KBM-7 (cell line): Measurements from ENCODE around the gene THAP12.

ENCODE experiments used
- DNase-seq: peaks from one replicate; pipeline ENCODE4 v3.0.0-alpha.2; 2015
- in situ Hi-C: fragments of 300-500 bp; cut with MboI; formaldehyde crosslinking; loops from 2 replicates; pipeline ENCODE4 v1.14.3; 2020; ENCODE audit warnings: low sequenced_read_pairs, low pct_unique_long_range_greater_than_20kb, mixed read lengths

The THAP12 gene

GRCh38 chr11:76385903-76386302 lies 5.0 kb upstream of the THAP12 start:
- in situ Hi-C loops, result no loop called here
- DNase-seq, result no peak

GRCh38 chr11:76382209-76382608 lies 1.3 kb upstream of the THAP12 start:
- in situ Hi-C loops, result no loop called here

GRCh38 chr11:76380159-76380976 lies 564 bp downstream of the THAP12 start:
- peak; percentile 36 for DNase-seq
- in situ Hi-C loops, result no loop called here

More at GRCh38 chr11:76382209-76382608, 1.3 kb upstream of the THAP12 start:
- no peak for DNase-seq

DNA sequence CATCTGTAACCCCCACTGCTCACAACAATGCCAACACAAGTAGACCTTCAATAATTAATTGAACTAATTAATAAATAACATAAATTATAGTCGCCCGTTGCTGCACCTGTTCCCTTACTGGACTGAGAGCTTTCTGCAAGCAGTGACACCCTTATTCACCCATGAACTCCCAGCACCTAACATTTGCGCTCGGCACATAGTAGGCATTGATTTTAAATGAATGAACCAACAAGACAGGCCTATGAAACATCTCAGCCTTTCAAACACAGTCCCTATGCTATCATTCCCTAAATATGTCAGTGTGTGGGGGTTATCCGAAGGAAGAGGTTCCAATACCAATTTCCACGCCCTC lies 1.1 kb downstream of the THAP12 start:
- no peak for DNase-seq
- in situ Hi-C loops, result no loop called here

GRCh38 chr11:76376746-76377558 lies 4.0 kb downstream of the THAP12 start:
- in situ Hi-C loops, result no loop called here
- no peak for DNase-seq

DNA sequence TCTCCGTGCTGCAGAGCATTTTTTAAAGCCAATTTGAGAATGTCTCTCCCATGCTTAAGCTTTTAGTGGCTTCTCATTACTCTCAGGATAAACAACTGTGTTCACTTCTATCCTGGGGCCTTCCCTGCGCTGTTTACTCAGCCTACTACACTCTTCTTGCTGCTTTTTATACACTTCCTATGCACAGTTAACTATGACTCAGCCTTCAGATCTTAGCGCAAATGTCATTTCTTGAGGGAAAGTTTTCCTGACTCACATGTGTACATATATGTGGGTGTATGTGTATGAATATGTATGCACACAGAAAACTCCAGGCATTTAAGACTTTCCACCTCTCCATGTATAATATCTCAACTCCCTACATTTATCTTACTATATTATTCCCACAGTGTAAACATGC lies 9.8 kb downstream of the THAP12 start:
- in situ Hi-C loops, result no loop called here
- DNase-seq, result no peak

- in situ Hi-C loops, result no loop called here
- no peak for DNase-seq
Observed at GRCh38 chr11:76369406-76369805, 11.5 kb downstream of the THAP12 start.

- DNase-seq, result no peak
- in situ Hi-C loops, result no loop called here
Observed at GRCh38 chr11:76368490-76368889, 12.4 kb downstream of the THAP12 start.

DNA sequence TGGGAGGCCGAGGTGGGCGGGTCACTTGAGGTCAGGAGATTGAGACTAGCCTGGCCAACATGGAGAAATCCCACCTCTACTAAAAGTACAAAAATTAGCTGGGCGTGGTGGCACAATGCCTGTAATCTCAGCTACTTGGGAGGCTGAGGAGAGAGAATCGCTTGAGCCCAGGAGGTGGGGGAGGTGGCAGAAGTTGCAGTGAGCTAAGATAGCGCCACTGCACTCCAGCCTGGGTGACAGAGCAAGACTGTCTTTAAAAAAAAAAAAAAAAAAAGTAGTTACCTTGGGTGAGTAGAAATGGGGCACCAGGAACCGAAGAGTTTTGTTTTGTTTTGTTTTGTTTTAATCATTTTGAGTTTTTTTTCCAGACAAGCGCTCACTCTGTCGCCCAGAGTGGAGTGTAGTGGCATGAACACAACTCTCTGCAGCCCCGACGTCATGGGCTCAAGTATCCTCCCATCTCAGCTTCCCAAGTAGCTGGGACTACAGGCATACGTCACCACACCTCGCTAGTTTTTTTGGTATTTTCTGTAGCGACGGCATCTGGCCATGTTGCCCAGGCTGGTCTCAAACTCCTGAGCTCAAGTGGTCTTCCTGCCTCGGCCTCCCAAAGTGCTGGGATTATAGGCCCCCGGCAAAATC lies 15.8 kb downstream of the THAP12 start:
- no peak for DNase-seq
- in situ Hi-C loops, result no loop called here

DNA sequence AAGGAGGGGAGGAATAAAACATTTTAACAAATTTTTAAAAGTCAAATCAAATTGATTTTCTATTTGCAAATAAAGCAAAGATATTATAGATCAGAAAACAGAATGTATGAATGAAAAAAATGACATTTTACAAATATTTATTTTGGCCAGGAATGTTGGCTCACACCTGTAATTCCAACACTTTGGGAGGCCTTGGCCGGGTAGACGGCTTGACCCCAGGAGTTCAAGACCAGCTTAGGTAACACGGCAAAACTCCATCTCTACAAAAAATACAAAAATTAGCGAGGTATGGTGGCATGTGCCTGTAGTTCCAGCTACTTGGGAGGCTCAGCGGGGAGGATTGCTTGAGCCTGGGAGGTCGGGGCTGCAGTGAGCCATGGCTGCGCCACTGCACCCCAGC lies 18.2 kb downstream of the THAP12 start:
- DNase-seq, result no peak
- in situ Hi-C loops, result no loop called here

DNA sequence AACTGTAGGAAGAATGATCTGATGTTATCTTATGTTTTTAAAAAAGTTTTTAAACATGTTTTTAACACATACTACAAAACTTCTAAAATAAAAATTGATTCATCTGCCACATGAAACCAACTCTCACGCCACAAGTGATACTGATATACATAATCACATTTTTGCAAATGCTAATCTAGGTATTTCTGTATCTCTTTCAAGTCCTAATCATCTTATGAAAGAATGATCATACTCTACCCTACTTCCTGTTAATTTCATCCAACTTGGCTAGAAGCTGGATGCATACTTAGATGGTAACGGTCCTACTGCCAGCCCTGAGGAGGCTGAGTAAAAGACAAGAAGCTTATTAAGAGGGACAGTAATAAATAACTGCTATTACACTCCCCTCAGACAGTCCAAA lies 19.2 kb downstream of the THAP12 start:
- in situ Hi-C loops, result no loop called here
- DNase-seq, result no peak

- no peak for DNase-seq
- in situ Hi-C loops, result no loop called here
Observed at GRCh38 chr11:76361374-76361773, 19.6 kb downstream of the THAP12 start.

DNA sequence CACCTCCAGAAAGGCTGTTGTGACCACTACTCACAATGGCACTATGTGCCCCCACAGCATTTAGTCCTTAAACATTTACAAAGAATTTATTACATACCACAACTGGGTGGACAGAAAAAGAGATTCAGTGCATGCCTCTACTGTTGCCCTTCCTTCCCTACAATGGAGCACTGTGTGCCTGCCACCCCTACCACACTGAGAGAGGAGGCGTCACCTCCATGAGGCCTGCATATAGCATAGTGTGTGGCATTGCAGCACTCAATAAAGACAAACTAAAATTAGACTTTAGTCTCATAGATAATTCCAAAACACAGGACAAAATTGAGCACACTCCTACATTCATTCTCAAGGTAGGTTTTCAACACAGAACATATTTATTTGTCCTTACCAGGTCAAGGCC lies 25.8 kb downstream of the THAP12 start:
- no peak for DNase-seq
- in situ Hi-C loops, result no loop called here

- in situ Hi-C loops, result no loop called here
- DNase-seq, result no peak
Observed at GRCh38 chr11:76348348-76348747, 32.6 kb downstream of the THAP12 start.

DNA sequence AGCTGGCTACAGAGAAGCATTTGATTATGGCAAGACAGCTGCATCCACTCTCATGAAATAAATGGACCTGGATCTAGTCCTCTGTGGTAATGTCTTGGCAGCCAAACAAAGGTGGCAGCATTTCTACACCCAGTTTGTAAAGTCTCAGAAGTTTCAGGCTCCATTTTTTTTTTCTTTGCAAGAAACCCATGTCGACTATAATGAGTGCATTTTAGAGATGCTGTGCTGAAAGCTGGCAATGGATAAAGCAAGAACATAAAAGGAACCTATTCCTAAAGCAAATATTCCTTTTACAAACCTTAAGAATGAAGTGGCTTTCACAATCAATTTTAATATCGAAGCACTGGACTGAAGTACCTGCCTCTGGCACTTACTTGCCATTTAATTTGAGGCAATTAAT lies 33.5 kb downstream of the THAP12 start:
- DNase-seq, result no peak
- in situ Hi-C loops, result no loop called here

DNA sequence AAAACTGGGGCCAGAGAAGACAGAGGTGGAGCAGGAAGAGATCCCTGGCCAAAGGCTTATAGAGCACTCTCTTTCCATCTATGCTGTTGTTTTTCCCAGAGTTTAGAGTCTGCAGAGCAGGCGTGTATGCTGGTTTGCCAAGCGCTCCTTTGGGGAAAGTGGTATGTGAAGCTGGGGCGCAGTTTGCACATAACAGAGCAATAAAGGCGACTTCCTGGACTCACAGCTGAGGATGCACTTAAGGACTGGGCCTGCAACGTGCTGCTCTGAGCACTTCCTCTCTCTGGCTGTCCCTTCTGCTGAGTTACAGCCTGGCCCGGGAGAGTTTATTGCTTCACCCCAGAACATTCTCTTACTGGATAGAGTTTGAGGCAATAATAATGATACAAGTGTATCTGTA lies 41.7 kb downstream of the THAP12 start:
- DNase-seq, result peak; percentile 82
- in situ Hi-C loops, result no loop called here

GRCh38 chr11:76337923-76338322 lies 43.0 kb downstream of the THAP12 start:
- in situ Hi-C loops, result no loop called here
- DNase-seq, result no peak

DNA sequence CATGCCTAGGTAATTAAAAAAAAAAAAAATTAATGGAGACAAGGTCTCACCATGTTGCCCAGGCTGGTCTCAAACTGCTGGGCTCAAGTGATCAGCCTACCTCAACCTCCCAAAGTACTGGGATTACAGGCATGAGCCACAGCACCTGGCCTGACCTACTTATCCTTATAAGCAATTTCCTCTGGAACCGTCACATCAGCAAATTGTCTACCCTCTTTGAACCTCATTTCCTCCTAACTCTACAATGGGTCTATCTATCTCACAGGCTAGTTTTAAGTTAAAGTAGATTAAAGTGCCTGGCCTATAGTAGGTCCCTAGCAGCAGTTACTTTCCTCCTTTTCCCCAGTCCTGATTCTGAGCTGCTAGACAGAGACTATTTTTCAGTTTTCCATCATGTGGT lies 43.5 kb downstream of the THAP12 start:
- in situ Hi-C loops, result no loop called here
- DNase-seq, result no peak

DNA sequence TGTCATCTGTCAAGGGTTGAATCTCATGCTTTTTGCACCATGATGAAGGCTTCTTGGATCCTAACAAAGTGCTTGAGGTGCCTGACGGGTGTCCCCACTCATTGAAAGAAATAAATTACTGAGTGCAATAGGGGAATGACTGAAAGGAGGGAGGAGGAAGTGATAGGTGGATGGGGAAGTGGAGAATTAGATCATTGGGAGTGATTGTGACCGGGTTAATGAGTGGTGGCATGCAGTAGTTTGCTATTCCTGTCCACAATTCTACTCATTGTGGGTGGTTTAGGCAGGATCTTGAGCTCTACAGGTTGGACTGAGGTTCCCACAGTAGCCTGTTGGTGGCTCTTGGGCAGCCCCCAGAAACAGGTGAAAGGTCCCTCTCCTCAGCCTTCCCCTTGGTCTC lies 44.3 kb downstream of the THAP12 start:
- in situ Hi-C loops, result no loop called here
- DNase-seq, result peak; percentile 48

DNA sequence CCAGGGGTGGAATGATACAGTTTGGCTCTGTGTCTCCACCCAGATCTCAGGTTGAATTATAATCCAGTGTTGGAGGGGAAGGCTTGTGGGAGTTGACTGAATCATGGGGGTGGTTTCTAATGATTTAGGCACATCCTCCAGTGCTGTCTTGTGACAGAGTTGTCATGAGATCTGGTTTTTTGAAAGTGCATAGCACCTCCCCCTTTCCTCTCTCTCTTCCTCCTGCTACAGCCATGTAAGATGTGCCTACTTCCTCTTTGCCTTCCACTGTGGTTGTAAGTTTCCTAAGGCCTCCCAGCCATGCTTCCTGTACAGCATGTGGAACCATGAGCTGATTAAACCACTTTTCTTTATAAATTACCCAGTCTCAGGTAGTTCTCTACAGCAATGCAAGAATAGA lies 45.1 kb downstream of the THAP12 start:
- in situ Hi-C loops, result no loop called here
- DNase-seq, result peak; percentile 84
